HepG2 (cell line): ENCODE data around the gene ACER3. TPM values are rescaled to one million over a fixed set of nuclear protein-coding genes. Genes with fewer than 3 reads are reported as not detected.
A peak's percentile ranks its signal among the peaks of the same experiment; 100 is the strongest.

Source experiments
- ATAC-seq: fragments of 200-7000 bp; cut with Tn5 transposase; 3 replicates; pipeline ENCODE4 v1.9.1; 2020; ENCODE audit warnings: mild to moderate bottlenecking, moderate library complexity
- BruUV-seq: library from RNA; stranded (reverse); fragments of 400-500 nt; replicated peaks from 2 replicates; lab custom pipeline; 2021; lab: Mats Ljungman, UMichigan
- CTCF ChIA-PET: fragments of 300-600 bp; formaldehyde crosslinking; extraction: SDS; loops from one replicate; lab custom pipeline; 2021; ENCODE audit warnings: low total read pairs, inconsistent platforms, low intra/inter-chr PET ratio; lab: Yijun Ruan, JAX
- POLR2A ChIA-PET: fragments of 350-600 bp; sonication (Branson Sonifier 250); formaldehyde crosslinking; loops from one replicate; lab custom pipeline; 2020; ENCODE audit warnings: antibody characterized with exemption, inconsistent platforms; lab: Yijun Ruan, JAX
- DNase-seq: peaks from one replicate; pipeline ENCODE4 v3.0.0-alpha.2; 2015; ENCODE audit warnings: low spot score
- FAIRE-seq: peaks from 3 replicates; lab custom pipeline; 2011; peaks lifted over from hg19 to GRCh38; lab: Jason Lieb, UNC
- H2AFZ ChIP-seq: one replicate; pipeline ENCODE4 v1.6.1; 2011; ENCODE audit warnings: low read length, inconsistent platforms
- H3K27ac ChIP-seq: fragments of 300-600 bp; 3 replicates; pipeline ENCODE4 v1.8.0; 2011; ENCODE audit warnings: mixed run types, mild to moderate bottlenecking, mixed read lengths, low read length, inconsistent platforms; ENCODE audit not compliant: insufficient read depth; ENCODE audit errors: extremely low read length
- H3K27me3 ChIP-seq, 2 experiments: fragments of 200-600 bp in 1 of 2; 2 replicates in 1 of 2; 3 replicates in 1 of 2; pipeline versions ENCODE4 v1.6.0 to v1.8.0; 2011; ENCODE audit warnings: low read length in 2 of 2, mild to moderate bottlenecking in 2 of 2, moderate library complexity in 2 of 2, inconsistent platforms in 1 of 2; ENCODE audit not compliant: insufficient read depth in 2 of 2, control insufficient read depth in 1 of 2
- H3K36me3 ChIP-seq, 2 experiments: fragments of 200-600 bp in 1 of 2; replicated peaks in 1 of 2; 2 replicates in 1 of 2; 3 replicates in 1 of 2; pipeline versions ENCODE4 v1.5.1 to v1.8.0; 2011; ENCODE audit warnings: low read length in 2 of 2, inconsistent platforms in 1 of 2; ENCODE audit not compliant: insufficient read depth in 2 of 2, control insufficient read depth in 1 of 2
- H3K4me1 ChIP-seq: 2 replicates; pipeline ENCODE4 v1.5.1; 2012; ENCODE audit warnings: low read length, inconsistent platforms; ENCODE audit not compliant: insufficient read depth
- H3K4me2 ChIP-seq: 2 replicates; pipeline ENCODE4 v1.6.0; 2011; ENCODE audit warnings: low read depth, low read length, inconsistent platforms
- H3K4me3 ChIP-seq, 3 experiments: fragments of 200-600 bp in 1 of 3; sonication (generic), shearing (Covaris generic) in 1 of 3; replicated peaks in 1 of 3; 2 replicates each; pipeline ENCODE4 v1.5.1; 2011 to 2016; ENCODE audit warnings: low read length in 3 of 3, inconsistent platforms in 2 of 3, low read depth in 2 of 3, mild to moderate bottlenecking in 2 of 3, control low read depth in 1 of 3, mixed read lengths in 1 of 3; ENCODE audit not compliant: insufficient read depth in 1 of 3
- H3K79me2 ChIP-seq: one replicate; pipeline ENCODE4 v1.6.1; 2011; ENCODE audit warnings: low read length, inconsistent platforms; ENCODE audit not compliant: insufficient read depth
- H3K9ac ChIP-seq: 2 replicates; pipeline ENCODE4 v1.6.0; 2011; ENCODE audit warnings: mild to moderate bottlenecking, low read depth, low read length, inconsistent platforms; ENCODE audit not compliant: insufficient read depth
- H3K9me3 ChIP-seq: 2 replicates; pipeline ENCODE4 v1.5.1; 2012; ENCODE audit warnings: mild to moderate bottlenecking, low read length
- H4K20me1 ChIP-seq: 2 replicates; pipeline ENCODE4 v1.6.0; 2011; ENCODE audit warnings: inconsistent platforms, mild to moderate bottlenecking, low read length, moderate library complexity; ENCODE audit not compliant: insufficient read depth
- BHLHE40 ChIP-seq: IDR thresholded peaks from 2 replicates; pipeline ENCODE4 v1.6.1; 2011; ENCODE audit warnings: low read length, improper control_type of control experiment
- PCBP1 ChIP-seq: fragments of 200-400 bp; formaldehyde crosslinking; IDR thresholded peaks from 2 replicates; pipeline ENCODE4 v1.6.1; 2017; ENCODE audit warnings: mild to moderate bottlenecking, low read depth, low read length, borderline replicate concordance
- POLR2G ChIP-seq: fragments of 200-400 bp; formaldehyde crosslinking; IDR thresholded peaks from 2 replicates; pipeline ENCODE4 v1.6.1; 2018; ENCODE audit warnings: mild to moderate bottlenecking, low read depth, low read length, moderate library complexity
- RFX3 ChIP-seq: IDR thresholded peaks from 2 replicates; pipeline ENCODE4 v1.6.1; 2016; ENCODE audit warnings: missing biosample characterization, missing genetic modification reagents
- ZNF709 ChIP-seq: sonication (generic); formaldehyde crosslinking; IDR thresholded peaks from 2 replicates; pipeline ENCODE4 v1.5.0; 2020; ENCODE audit warnings: mild to moderate bottlenecking, missing genetic modification reagents
- WGBS: methylation state at CpG from one replicate; pipeline ENCODE4 v1.1.6; 2017; ENCODE audit warnings: low lambda C conversion rate; 5-methylcytosine and 5-hydroxymethylcytosine counted together
- in situ Hi-C: cut with HindIII; loops from 2 replicates; pipeline ENCODE4 v1.10.0; 2017; ENCODE audit warnings: low pct_unique_long_range_greater_than_20kb; ENCODE audit not compliant: extremely low pct_ligation_motif_present
- intact Hi-C: fragments of 100-400 bp; cut with micrococcal nuclease; formaldehyde crosslinking; loops from one replicate; pipeline ENCODE4 v1.10.0; 2022; ENCODE audit not compliant: unreplicated experiment
- polyA plus RNA-seq, 8 experiments: library from polyadenylated mRNA; depleted of rRNA in 3 of 8; stranded (reverse) in 7 of 8; unstranded in 1 of 8; fragments of >200 nt; fragmentation: Illumina TruSeq in 4 of 8; extraction: Trizol in 4 of 8; gene quantifications; 2 replicates each; pipeline versions ENCODE4 v1.2.1 to v1.2.3, GENCODE V29; 2011 to 2016; ENCODE audit warnings: low read depth in 4 of 8, missing spikeins in 1 of 8, mixed read lengths in 1 of 8; ENCODE audit not compliant: insufficient read depth in 1 of 8
- total RNA-seq, 5 experiments: library from RNA; depleted of rRNA; stranded (reverse); fragments of >200 nt; fragmentation: Illumina TruSeq; extraction: Trizol; gene quantifications; 2 replicates each; pipeline ENCODE4 v1.2.3, GENCODE V29; 2016; ENCODE audit warnings: low read depth in 1 of 5

Gene ACER3
- total and polyA plus RNA-seq, 2 of the 13 experiments (the other 11 are each of a cell fraction or from before 2014, with no cell fraction given) = 6.0 to 9.8 TPM

DNA sequence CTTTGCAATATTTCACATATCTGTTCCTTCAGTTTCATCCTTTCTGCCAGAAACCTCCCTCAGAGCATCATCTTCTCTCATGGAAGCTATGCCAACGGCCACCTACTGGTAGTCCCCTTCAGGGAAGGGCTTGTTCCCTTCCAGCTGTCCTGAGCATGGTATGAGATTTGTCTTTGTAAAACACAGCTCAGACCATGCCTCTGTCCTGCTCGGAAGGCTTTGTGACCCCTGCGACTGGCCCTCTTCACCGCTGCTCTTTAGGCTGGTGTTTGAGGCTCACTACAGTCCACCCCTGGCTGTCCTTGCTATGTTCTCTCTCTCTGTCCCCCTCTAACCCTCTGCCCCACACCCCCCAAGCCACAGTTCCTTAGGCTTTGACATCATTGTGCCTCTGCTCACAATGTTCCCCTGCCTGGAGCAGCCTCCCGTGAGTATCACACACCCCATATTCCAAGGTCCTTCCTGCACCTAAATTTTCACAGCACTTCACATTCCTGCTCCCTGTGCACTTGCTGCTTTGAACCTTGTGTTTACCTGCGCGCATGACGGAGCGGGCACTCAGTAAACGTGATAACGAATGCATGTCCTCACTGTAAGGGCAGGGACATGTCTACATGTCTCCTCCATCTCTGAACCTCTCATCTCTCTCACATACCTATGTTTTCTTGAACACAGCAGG, 24.0 kb upstream of the ACER3 start:
- ChIA-PET CTCF (no interaction called here), POLR2A (no interaction called here)
- ATAC-seq = peak; percentile 33; the same call in 2 of the 3 replicates
- no TSS peak for BruUV-seq
- no peak for FAIRE-seq
- WGBS = 15% methylated on average over 11 of the region's 11 CpGs
- intact Hi-C loops = loop anchor here (5.0 kb wide), 1 partner anchor 114 kb away; no protein-coding TSS in a partner anchor
- Histone ChIP-seq H2AFZ (no peak overlapping the region), H3K9me3 (no peaks in the 10 kb centered on the region), H3K36me3 (no peaks in the 10 kb centered on the region), H4K20me1 (no peaks in the 10 kb centered on the region; the same call in 1 of the 2 replicates), H3K4me3 (no peak overlapping the region), H3K4me1 (peaks cover 7% of the 10 kb centered on the region; the same call in 1 of the 2 replicates), H3K27ac (no peak overlapping the region), H3K79me2 (no peaks in the 10 kb centered on the region), H3K9ac (no peak overlapping the region), H3K27me3 (peaks cover 3 to 46% of the 10 kb centered on the region in 2 experiments; a peak in 3 of 5 replicates), H3K4me2 (no peak overlapping the region)
- in situ Hi-C loops = loop anchor here (10.0 kb wide), 1 partner anchor 112 kb away; no protein-coding TSS in a partner anchor
- TF ChIP-seq BHLHE40 (0 out of 2 replicates have a peak, but pooled peaks have one; percentile 6), RFX3 (CRISPR knock-in tag) (no peak)
- DNase-seq = no peak

DNA sequence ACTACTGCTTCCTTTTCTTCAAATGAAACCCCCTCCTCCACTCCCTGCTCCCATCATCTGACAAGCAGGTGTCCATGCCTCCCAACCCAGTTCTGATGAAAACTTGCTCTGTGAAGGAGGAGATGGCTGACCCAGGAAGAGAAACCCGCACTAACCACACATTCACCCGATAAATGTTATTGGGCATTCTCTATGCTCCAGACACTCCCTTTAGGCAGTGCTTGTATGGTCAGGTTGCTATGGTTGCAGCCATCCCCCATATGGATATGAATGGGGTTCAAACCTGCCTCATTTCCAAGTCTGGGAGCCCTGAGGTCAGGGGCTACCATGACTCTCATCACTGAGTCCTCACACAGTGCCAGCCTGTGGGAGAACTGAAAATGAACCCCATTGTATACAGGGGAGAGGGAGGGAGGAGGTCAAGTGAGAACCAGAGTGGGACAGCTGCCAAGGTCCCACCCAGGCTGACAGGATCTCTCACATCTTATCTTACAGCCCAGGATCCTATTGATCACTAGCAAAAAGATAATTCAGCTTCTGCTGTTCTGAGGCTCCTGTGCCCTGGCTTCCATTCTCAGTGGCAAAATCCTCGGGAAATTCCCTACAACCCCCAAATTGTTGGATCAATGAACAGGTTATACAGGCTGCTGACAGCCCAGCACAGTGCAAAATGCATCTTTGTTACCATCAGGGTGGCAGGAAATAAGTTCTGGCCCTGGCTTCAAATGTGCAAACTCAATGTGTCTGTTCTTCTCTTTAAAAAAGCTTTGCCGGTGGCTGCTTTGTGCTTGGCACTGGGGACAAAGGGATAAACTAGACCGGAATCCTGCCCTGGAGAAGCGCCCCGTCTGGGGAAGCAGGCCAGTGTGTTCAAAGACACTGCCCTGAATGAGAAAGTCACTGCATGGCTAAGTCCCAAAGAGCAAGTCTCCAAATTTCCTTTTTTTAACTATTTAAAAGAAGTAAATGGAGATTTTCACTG, 22.7 kb upstream of the ACER3 start:
- intact Hi-C loops (loop anchor here (1.0 to 5.0 kb wide), 3 partner anchors 31 to 116 kb away; no protein-coding TSS in a partner anchor), in situ Hi-C loops (loop anchor here (10.0 kb wide), 1 partner anchor 113 kb away; no protein-coding TSS in a partner anchor)
- Histone ChIP-seq H4K20me1 (no peaks in the 10 kb centered on the region), H3K4me3 (no peak overlapping the region), H3K27ac (no peak overlapping the region), H3K79me2 (no peaks in the 10 kb centered on the region), H3K9ac (no peak overlapping the region), H3K4me2 (no peak overlapping the region), H3K9me3 (no peaks in the 10 kb centered on the region), H3K27me3 (peaks cover 3 to 43% of the 10 kb centered on the region in 2 experiments; a peak in 3 of 5 replicates), H3K4me1 (peaks cover 7% of the 10 kb centered on the region; the same call in 1 of the 2 replicates), H2AFZ (no peak overlapping the region), H3K36me3 (no peaks in the 10 kb centered on the region)
- ChIA-PET POLR2A (no interaction called here), CTCF (interaction anchor here (1.3 to 1.6 kb wide), 3 partner anchors 39 to 117 kb away, joined by 4 to 9 read pairs (median 4); no protein-coding TSS in a partner anchor)
- FAIRE-seq (no peak), DNase-seq (no peak), ATAC-seq (no peak; the same call in 2 of the 3 replicates)
- TF ChIP-seq ZNF709 (no peak), POLR2G (no peak), PCBP1 (no peak)
- WGBS = 29% methylated on average over 7 of the region's 7 CpGs
- BruUV-seq = no TSS peak
